Activated B cell treated with CpG ODN at 0.5 μM for 24 hours (primary cell): Measurements from ENCODE around the gene LY6G5C. TPM values are rescaled to one million over a fixed set of nuclear protein-coding genes. Genes with fewer than 3 reads are reported as not detected.

Source experiments
- ATAC-seq: fragments of 200-7000 bp; cut with Tn5 transposase; one replicate; pipeline ENCODE4 v1.10.0; 2021; ENCODE audit warnings: low read depth, mild to moderate bottlenecking, moderate library complexity
- CTCF ChIA-PET: fragments of 350-600 bp; sonication (Branson Sonifier 250); formaldehyde crosslinking; loops from one replicate; lab custom pipeline; 2021; ENCODE audit warnings: antibody characterized with exemption; lab: Charles Lee
- POLR2A ChIA-PET: fragments of 350-600 bp; sonication (Branson Sonifier 250); formaldehyde crosslinking; loops from one replicate; lab custom pipeline; 2021; ENCODE audit warnings: antibody characterized with exemption; lab: Charles Lee
- DNase-seq: peaks from one replicate; pipeline ENCODE4 v3.0.0; 2022
- H3K27ac Mint-ChIP-seq: one replicate; pipeline ENCODE4 v1.8.0; 2020; ENCODE audit warnings: mixed read lengths
- H3K27me3 Mint-ChIP-seq: one replicate; pipeline ENCODE4 v1.8.0; 2021; ENCODE audit warnings: mixed read lengths
- H3K36me3 Mint-ChIP-seq: one replicate; pipeline ENCODE4 v1.8.0; 2021; ENCODE audit warnings: low read depth, mixed read lengths
- H3K4me1 Mint-ChIP-seq: one replicate; pipeline ENCODE4 v1.8.0; 2021; ENCODE audit warnings: mixed read lengths
- H3K4me3 Mint-ChIP-seq: one replicate; pipeline ENCODE4 v1.8.0; 2020; ENCODE audit warnings: mild to moderate bottlenecking, mixed read lengths
- H3K9me3 Mint-ChIP-seq: one replicate; pipeline ENCODE4 v1.8.0; 2020; ENCODE audit warnings: mixed read lengths
- CTCF ChIP-seq: fragments of 200-600 bp; IDR thresholded peaks from one replicate; pipeline ENCODE4 v1.8.0; 2022; ENCODE audit warnings: antibody characterized with exemption, mild to moderate bottlenecking
- intact Hi-C: fragments of 100-400 bp; cut with micrococcal nuclease; formaldehyde crosslinking; loops from one replicate; pipeline ENCODE4 v1.15.1; 2024
- total RNA-seq: library from RNA; stranded (reverse); gene quantifications from 2 replicates; pipeline ENCODE4 v1.2.3, GENCODE V29; 2022

The LY6G5C gene
- total RNA-seq, 1 donor from 2014 or later: 0.73 TPM

DNA sequence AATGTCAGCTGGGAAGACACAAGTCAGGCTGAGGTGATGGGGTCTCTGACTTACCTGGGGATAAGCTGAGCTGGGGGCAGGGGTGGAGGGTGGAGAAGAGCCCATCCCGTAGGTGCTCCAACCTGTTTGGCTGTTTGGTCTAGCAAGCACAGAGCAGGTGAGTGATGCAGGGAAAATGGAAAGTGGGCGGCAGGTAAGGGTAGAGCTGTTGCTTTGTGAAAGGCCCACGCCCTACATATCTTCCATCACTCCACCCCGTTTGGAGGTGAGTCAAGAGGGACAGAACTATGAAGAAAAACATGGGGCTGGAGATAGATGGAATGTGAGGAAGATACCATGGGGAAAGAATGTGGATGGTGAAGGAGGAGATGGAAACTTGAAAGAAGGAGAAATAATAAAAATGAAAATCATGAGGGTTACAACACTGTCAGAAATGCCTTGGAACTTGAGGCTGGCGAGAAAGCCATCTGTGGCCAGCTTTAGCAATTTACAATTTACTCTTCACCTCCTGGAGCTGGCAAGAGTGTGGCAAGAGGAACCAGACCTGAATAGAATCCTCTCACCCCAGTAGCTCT is 39.4 kb upstream of the LY6G5C start:
- H3K4me1 Mint-ChIP-seq: peaks cover 11% of the 10 kb centered on the region
- peaks cover 3% of the 10 kb centered on the region for H3K36me3 Mint-ChIP-seq
- H3K27me3 Mint-ChIP-seq: no peaks in the 10 kb centered on the region
- POLR2A ChIA-PET: interaction anchor here (0.5 to 1.0 kb wide), 2 partner anchors 8 to 51 kb away, joined by 3 to 4 read pairs; no protein-coding TSS in a partner anchor
- CTCF ChIA-PET: no interaction called here
- ATAC-seq: no peak
- H3K4me3 Mint-ChIP-seq: no peak overlapping the region
- intact Hi-C loops: no loop called here
- DNase-seq: no peak
- no peak for TF ChIP-seq CTCF
- H3K9me3 Mint-ChIP-seq: no peaks in the 10 kb centered on the region
- H3K27ac Mint-ChIP-seq: no peak overlapping the region

DNA sequence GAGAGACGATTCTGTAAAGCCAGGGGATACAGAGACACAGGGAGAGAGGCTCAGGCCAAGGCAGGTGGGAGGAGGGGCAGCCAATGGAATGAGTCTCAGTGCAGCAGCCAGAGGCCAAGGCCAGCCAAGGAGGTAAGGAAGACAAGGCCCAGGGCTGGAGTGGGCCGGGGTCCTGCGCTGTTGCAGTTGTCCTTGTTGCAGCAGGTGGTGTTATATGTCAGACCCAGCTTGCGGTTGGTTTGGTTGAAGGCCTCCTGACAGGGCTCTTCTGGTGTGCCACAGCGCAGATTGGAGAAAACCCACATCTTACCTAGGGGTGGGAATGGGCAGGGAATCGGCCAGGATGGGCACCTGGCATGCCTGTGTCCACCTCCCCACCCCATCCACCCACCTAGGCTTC is 38.1 kb upstream of the LY6G5C start:
- Mint-ChIP-seq H3K27me3 (no peaks in the 10 kb centered on the region), H3K27ac (no peak overlapping the region), H3K4me1 (peaks cover 7% of the 10 kb centered on the region), H3K4me3 (no peak overlapping the region), H3K9me3 (no peaks in the 10 kb centered on the region), H3K36me3 (no peaks in the 10 kb centered on the region)
- intact Hi-C loops: no loop called here
- TF ChIP-seq CTCF: no peak
- no peak for DNase-seq
- POLR2A ChIA-PET: interaction anchor here (0.6 to 0.7 kb wide), 2 partner anchors 30 to 95 kb away, joined by 3 to 4 read pairs; no protein-coding TSS in a partner anchor
- CTCF ChIA-PET: no interaction called here
- ATAC-seq: no peak

GRCh38 chr6:31718265-31718664 is 37.4 kb upstream of the LY6G5C start:
- no peak for ATAC-seq
- ChIA-PET POLR2A (no interaction called here), CTCF (no interaction called here)
- no peaks in the 10 kb centered on the region for H3K27me3 Mint-ChIP-seq
- TF ChIP-seq CTCF: no peak
- no peak overlapping the region for H3K4me3 Mint-ChIP-seq
- intact Hi-C loops: no loop called here
- no peaks in the 10 kb centered on the region for H3K9me3 Mint-ChIP-seq
- no peak for DNase-seq
- peaks cover 2% of the 10 kb centered on the region for H3K4me1 Mint-ChIP-seq
- no peak overlapping the region for H3K27ac Mint-ChIP-seq
- no peaks in the 10 kb centered on the region for H3K36me3 Mint-ChIP-seq

DNA sequence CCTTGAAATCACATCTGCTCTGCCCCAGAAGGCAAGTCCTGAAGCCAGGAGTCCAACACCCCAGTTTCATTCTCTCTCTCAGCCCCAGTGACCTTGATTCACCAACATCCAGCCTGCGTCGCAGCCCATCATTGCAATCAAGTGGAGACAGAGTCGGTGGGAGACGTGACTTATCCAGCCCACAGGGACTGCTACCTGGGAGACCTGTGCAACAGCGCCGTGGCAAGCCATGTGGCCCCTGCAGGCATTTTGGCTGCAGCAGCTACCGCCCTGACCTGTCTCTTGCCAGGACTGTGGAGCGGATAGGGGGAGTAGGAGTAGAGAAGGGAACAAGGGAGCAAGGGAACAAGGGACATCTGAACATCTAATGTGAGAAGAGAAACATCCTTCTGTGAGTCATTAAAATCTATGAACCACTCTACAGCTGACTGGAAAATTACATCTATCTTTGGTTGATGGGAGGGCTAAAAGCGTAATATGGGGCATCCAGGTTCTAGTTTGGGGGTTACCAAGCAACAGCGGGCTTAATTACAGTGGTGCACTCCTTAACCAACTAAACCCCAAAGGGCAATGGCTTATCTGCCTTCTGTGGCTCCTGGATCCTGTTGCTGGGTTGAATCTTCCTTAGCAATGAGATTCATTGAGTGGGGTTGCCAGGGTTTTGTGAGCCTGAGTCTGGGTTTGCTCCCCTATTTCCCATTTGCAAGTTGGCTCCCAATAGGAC is 36.8 kb upstream of the LY6G5C start:
- no peaks in the 10 kb centered on the region for H3K4me1 Mint-ChIP-seq
- H3K36me3 Mint-ChIP-seq: no peaks in the 10 kb centered on the region
- ChIA-PET CTCF (no interaction called here), POLR2A (no interaction called here)
- no peaks in the 10 kb centered on the region for H3K27me3 Mint-ChIP-seq
- intact Hi-C loops: no loop called here
- H3K27ac Mint-ChIP-seq: no peak overlapping the region
- no peak for TF ChIP-seq CTCF
- H3K9me3 Mint-ChIP-seq: no peaks in the 10 kb centered on the region
- no peak overlapping the region for H3K4me3 Mint-ChIP-seq
- ATAC-seq: no peak
- DNase-seq: no peak
